Suppressor macrophage treated with lipopolysaccharide for 1 hour (primary cell): ENCODE results near the gene CERKL.

Experiments
- DNase-seq, 3 donors: peaks; one replicate each; pipeline ENCODE4 v3.0.0-alpha.2; 2020 to 2022

The CERKL gene

GRCh38 chr2:181573140-181573736 lies 83.7 kb downstream of the CERKL start:
- peak; percentile 39 to 57 (median 44) for DNase-seq

GRCh38 chr2:181570833-181571661 lies 85.9 kb downstream of the CERKL start:
- peak in 2 of 3 donors; percentile 20 to 21 for DNase-seq

- no peak for DNase-seq
Measured at GRCh38 chr2:181570059-181570458, 86.8 kb downstream of the CERKL start.

- no peak for DNase-seq
Measured at GRCh38 chr2:181566334-181567032, 90.4 kb downstream of the CERKL start.

GRCh38 chr2:181563101-181563692 lies 93.7 kb downstream of the CERKL start:
- no peak for DNase-seq

- DNase-seq, result no peak
Measured at GRCh38 chr2:181558371-181558770, 98.5 kb downstream of the CERKL start.

GRCh38 chr2:181554061-181554830 lies 102.7 kb downstream of the CERKL start:
- DNase-seq, result peak in 1 of 3 donors; percentile 0

- DNase-seq, result no peak
Measured at GRCh38 chr2:181553244-181553643, 103.7 kb downstream of the CERKL start.

- DNase-seq, result no peak
Measured at GRCh38 chr2:181552808-181553207, 104.1 kb downstream of the CERKL start.

- DNase-seq, result no peak
Measured at GRCh38 chr2:181546086-181546485, 110.8 kb downstream of the CERKL start.

- no peak for DNase-seq
Measured at GRCh38 chr2:181542170-181542569, 114.7 kb downstream of the CERKL start.

- DNase-seq, result no peak
Measured at GRCh38 chr2:181540421-181540820, 116.5 kb downstream of the CERKL start.

- DNase-seq, result no peak
Measured at GRCh38 chr2:181536730-181537129, 120.2 kb downstream of the CERKL start.

- no peak for DNase-seq
Measured at GRCh38 chr2:181528441-181528840, 128.5 kb downstream of the CERKL start.

GRCh38 chr2:181527058-181527457 lies 129.8 kb downstream of the CERKL start:
- no peak for DNase-seq

GRCh38 chr2:181526014-181526413 lies 130.9 kb downstream of the CERKL start:
- no peak for DNase-seq

GRCh38 chr2:181523756-181524155 lies 133.1 kb downstream of the CERKL start:
- DNase-seq, result no peak

- DNase-seq, result no peak
Measured at GRCh38 chr2:181520253-181520652, 136.7 kb downstream of the CERKL start.

- DNase-seq, result peak in 1 of 3 donors; percentile 2
Measured at GRCh38 chr2:181517685-181518301, 139.1 kb downstream of the CERKL start.

- DNase-seq, result no peak
Measured at GRCh38 chr2:181516992-181517391, 139.9 kb downstream of the CERKL start.

GRCh38 chr2:181515719-181516118 lies 141.2 kb downstream of the CERKL start:
- no peak for DNase-seq

GRCh38 chr2:181500201-181500600 lies 156.7 kb downstream of the CERKL start:
- DNase-seq, result no peak
